GM18517 (cell line): ENCODE measurements around the gene TRAPPC14.

Experiments used
- ATAC-seq: cut with Tn5 transposase; IDR thresholded peaks from one replicate; pipeline ENCODE4 v1.9.1; 2021; ENCODE audit warnings: mild to moderate bottlenecking, moderate library complexity; ENCODE audit not compliant: unreplicated experiment

TRAPPC14 gene

DNA sequence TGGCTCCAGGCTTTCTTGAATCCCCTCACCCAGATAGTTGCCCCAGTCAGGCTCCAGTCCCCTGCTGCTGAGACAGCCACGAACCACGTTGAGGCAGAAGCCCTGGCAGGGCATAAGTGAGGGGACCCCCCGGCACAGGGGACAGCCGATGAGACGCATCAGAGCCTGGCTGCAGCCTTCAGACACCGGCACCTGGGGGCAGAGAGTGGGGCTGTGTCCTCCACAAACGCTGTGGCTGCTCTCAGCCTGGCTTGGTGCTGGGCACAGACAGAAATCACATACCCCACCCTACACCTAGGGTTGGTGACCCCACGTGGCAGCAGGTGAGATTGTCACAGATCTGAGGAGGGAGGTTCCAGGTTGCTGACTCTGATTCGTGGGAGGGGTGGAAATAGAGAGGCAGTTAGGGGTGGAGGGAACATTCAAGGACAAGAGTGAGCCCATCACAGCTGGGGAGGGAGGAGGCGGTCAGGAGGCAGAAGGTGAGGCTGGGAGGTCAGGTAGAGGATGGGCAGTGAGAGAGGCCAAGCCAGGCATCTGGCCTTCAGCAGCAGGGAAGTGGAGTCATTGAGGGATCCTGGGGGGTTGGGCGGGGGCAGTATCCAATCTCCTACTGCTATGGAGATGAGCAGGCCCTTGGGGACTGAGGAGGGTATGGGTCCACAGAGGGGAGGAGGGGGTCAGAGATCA, 15.4 kb upstream of the TRAPPC14 start:
- no peak for ATAC-seq

DNA sequence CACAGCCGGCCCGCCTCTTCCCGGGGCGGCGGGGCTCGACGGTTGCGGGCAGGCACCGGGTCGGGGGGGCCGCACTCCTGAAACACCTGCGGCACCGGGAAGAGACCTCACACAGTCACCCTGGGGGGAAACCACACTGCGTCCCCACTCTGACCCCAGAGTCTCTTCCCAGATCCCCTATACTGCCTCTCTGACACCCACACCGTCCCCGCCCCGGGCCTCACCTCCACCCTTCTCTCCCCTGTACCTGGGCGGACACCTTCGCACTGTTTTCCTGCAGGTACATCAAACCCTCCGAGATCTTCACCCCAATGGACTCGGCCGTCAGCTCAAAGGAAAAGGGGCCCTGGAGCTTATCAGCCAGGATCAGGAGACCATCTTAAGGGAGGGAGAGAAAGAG, 13.3 kb upstream of the TRAPPC14 start:
- no peak for ATAC-seq

DNA sequence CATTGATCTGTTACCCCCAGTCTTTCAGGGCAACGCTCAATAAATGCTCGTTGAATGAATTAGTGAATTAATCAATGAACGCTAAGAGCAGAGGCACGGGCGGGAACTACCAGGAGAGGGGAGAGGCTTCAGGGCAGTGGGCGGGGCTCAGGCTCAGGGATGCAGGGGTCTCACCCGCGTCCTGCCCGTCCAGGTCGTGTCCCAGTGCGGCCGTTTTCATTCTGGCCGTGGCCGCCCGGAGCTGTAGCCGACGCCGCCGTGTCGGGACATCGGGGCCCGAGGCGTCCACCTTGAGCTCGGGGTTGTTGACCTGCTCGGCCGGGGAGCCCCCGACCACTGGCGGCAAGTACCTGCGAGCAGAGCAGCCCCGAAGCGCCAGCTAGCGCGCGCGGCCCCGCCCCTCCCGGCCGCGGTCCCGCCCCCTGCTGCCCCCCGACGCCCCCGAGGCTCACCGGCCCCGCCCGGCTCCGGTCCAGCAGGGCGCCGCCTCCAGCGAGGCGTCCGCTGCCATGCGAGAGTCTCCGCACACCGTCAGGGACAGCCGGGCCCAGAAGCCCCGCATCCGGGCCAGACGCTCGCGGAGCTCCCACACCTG, 12.7 kb upstream of the TRAPPC14 start:
- ATAC-seq: no peak

DNA sequence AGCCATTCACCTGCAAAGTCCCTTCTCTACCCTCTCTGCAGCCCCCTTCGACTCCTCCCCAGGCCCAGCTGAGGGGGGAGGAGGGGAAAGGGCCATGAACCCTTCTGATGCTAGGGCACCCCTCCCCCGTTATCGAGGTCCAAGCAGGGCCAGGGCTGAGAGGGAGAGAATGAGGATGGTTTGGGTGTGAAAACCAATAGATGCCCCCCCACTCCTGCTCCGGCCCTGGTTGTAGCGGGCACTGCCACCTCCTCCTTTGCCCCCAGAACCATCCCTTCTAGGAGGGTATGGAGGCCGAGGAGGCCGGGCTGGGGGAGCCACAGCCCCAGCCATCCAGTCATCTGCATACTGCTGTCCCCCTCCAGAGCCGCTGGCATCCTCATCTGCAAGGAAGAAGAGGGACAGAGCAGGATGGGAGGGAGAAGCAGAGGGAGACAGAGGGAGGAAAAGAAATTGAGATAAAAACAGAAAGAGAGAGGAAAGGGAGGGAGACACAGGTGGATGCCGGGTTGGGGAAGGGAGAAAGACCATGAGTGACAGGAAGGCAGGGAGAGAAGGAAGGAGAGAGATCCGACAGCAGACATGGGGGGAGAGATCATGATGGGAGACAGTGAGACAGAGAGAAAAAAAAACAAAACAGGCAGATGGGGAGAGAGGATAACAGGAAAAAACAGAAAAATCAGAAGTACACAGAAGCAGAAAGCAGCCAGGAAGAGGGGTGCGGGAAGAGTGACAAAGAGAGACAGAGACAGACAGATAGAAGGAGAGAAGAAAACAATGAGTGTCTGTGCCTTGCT, 11.8 kb upstream of the TRAPPC14 start:
- ATAC-seq: no peak

DNA sequence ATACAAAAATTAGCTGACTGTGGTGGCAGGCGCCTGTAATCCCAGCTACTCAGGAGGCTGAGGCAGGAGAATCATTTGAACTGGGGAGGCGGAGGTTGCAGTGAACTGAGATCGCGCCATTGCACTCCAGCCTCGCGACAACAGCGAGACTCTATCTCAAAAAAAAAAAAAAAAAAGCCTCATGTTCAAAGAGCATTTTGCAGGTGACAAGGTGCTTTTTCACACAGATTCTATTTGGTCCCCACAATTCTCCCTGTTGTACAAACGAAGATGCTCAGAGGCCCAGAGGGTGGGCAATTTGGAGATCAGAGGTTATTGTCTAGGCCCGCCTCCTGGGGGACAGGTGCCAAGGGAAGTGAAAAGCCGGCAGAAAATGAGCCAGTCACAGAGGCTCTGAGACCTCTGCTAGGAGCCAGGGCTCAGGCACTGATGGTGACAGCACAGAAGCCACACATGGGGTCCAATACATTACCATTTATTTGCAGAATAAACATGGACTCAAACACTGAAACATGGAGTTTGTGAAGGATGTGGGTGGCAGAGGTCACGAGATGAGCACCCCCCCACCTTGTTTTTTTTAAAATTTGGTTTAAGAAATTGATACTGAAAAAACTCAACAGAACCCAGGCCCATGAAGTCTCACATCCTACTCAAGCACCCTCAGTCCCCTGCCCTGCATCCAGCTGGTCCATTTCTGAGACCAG, 10.8 kb upstream of the TRAPPC14 start:
- no peak for ATAC-seq

DNA sequence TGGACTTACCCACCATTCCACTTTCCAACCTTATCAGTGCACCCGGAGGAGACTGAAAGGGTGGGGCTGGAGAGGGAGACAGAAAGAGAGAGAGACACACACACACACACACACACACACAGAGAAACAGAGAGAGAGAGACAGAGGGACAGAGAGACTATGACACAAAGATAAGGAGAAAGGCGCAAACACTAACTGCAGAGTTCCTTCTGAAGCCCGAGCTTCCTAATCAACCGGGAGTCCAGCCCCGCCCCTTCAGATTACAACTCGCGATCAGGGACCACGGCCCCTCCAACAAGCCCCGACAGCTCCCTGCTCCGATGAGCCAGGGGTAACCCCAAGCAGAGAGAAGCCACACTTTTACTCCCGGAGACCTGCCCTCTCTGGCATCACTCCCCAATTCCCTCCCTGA, 9.4 kb upstream of the TRAPPC14 start:
- no peak for ATAC-seq

DNA sequence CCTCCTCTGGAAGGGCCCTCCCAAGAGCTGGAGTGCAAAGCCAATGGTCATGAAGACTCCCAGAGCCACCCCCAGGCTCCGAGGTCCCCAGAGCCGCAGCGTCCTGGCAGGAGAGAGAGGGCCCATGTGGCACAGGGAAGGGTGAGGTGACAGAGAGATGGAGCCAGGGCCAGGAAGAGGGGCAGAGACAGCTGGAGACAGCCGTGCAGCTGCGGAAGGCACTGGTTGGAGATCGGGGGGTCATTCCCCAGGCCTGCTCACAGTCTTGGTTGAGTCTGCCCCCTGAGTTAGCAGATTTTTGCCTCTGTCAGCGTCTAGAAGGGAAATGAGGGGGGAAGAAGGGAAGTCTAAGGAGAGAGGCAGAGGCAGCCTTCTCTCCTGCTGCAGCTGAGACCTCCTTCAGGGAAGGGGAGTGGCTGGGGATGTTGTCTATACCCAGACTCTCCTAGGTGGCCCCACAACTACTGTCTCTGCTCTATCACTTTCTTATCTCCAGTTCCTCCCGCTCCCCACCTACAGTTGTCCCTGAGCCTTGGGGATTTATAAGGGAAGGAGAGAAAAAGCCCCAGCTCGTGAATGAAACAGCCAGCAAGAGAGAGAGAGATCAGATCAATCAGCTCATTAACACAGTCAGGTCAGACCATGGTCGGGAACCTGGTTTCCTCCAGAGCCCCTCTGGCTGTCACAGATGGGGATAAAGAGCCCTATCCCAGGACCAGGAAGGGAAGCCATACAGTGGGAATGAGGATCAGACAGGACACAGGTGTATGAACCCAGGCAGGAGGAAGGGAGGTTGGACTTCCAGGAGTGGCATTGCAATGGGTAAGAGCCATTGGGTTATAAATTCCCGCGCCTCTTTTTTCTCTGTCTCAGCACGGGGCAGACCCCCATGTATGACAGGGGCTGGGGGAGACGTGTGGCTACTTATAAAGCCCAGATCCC, 8.7 kb upstream of the TRAPPC14 start:
- no peak for ATAC-seq

DNA sequence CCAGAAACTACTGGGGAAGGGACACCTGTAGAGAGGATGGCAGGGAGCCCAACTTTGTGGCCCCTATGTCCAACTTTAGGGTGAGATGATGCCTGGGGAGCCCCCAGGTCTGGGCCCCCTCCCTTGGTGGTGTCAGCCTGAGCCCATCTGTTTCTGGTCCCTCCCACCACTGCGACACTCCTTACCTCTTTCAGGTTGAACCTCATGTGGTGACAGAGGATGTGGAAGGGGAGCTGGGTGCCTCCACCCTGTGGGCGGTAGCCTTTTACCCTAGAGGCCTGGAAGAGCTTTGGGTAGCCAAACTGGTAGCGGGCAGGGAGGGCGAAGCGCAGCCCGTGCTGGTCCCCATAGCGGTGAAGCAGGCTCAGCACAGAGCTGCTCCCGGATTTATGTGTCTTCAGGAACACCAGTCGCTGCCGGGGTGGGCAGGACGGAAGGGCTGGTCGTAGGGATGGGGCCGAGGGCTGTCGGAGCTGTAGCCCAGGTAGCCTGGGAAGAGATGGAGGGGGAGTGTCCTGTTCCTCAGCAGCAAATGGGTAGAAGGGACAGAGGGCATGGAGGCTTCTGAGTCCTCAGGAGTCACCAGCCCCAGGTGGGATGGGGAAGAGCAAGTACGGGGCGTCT, 7.9 kb upstream of the TRAPPC14 start:
- no peak for ATAC-seq

DNA sequence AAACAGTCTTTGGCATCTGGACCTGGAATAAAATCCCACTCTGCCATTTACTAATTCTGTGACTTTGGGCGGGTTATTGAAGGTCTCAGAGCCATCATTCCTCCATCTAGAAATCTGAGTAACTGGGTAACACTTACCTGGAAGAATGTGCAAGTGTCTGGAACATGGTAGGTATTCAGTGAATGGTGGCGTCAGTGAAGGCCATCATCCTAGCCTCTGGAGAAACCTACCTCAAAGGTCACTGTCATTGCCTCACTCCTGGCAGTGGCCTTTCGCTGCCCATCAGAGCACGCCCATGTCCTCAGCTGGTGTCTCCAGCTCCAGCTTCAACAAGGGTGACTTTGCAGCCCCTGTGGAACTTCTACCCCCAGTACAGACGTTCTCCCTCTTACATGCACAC, 5.3 kb upstream of the TRAPPC14 start:
- ATAC-seq: no peak

DNA sequence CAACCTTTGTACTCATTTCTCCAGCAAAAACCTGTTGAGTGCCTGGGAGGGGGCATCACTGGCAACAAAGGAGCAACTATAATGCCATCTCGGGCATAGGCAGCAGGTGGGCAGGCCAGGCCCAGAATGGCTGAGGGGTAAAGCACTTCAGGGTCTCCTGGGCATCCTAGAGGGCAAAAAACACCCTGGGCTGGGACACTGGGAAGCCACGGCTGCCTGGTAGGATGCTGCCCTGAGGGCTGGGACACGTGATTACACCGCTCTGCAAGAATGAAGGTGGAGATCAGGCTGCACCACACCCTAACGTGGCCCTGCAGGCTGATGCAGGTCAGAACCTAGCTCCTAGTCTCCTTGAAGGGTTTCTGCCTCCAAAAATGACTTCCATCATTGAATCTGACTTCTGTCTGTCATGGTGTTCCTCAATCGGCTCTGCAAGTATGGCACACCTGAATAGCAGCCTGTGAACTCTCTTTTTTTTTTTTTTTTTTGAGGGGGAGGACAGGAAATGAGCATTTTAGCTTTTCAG, 4.5 kb upstream of the TRAPPC14 start:
- ATAC-seq: no peak

DNA sequence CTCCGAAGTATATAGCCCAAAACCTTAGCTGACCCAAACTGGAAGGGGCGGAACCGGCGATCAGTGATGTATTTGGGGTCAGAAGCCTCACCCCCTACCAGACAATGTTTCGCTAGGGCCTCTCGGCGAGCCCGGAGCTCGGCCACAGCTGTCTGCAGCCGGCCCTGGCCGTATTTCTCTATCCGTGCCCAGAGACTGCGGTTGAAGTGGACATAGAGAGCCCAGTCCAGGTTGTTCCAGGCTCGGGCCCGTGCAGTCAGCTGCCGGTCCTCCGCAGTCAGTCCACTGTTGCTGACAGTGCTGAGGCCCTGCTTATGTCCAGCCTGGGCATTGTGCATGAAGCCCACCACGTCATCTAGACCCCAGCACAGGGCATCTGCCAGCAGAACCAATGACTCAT, 1.5 kb upstream of the TRAPPC14 start:
- ATAC-seq: no peak

DNA sequence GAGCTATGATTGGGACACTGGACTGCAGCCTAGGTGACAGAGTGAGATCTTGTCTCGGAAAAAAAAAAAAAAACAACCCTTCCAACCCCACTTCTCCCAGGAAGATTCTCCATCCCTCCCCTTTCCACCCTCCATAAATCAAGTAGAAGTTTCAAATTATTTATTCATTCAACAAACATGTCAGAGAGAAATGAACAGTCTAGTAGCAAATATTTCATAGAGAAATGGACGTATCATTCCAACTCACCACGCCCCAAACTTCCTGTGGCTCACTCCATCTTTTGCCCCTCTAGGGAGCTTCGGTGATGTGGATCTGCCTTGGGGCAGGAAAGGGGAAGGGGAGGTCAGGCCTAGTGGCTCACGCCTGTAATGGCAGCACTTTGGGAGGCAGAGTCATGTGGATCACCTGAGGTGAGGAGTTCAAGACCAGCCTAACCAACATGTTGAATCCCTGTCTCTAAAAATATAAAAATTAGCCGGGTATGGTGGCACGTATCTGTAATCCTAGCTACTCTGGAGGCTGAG, 638 bp upstream of the TRAPPC14 start:
- no peak for ATAC-seq

DNA sequence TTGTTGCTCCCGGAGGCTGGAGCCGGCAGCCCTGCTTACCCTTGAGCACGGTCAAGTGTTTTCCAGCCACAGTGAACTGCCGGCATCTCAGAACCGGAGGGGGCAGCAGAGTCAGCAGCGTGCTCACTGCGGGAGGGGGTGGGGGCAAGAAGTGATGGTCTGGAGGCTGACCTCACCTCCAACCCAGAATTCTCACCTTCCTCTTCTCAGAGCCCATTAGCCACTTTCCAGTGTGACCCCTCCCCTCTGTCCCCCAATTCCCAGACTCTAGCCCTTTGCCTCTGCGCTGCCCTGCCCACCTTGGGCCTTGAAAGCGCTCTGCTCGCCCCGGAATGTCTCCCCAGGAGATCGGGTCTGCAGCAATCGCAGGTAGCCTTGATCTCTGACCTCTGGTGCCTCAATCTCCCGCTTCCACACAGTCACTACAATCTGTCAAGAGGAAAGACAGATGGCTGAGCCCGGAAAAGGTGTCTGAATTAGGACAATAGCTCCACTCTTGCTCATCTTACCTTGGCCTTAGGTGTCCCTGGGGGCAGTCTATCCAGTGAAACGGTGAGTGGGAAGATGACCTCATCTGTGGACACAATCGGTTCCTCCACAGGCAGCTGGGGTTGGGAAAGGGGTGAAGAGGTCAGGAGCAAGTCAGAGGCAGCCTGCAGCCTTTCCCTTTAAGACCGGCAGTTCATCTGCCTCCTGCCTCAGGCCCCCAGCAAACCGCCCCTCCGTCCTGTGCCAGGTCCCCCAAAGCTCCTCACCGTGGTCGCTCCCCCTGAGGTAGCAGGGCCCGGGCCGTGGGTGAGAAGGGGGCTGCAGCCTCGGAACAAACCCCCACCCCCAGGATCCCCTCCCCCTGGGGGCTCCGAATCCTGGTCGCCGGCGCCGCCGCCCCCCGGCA, 942 bp downstream of the TRAPPC14 start:
- ATAC-seq: no peak

DNA sequence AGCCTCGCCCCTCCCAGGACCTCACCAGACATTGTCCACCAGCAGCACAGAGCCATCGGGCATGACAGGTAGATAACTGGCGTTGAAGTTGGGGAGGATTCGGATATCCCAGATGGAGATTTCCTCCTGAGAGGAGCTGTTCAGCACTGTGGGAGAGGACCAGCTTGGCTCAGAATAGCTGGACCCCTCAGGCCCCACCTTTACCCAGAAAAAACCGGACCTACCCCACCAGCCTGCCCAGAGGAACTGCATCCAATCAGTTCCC, 1.5 kb downstream of the TRAPPC14 start:
- ATAC-seq: no peak

DNA sequence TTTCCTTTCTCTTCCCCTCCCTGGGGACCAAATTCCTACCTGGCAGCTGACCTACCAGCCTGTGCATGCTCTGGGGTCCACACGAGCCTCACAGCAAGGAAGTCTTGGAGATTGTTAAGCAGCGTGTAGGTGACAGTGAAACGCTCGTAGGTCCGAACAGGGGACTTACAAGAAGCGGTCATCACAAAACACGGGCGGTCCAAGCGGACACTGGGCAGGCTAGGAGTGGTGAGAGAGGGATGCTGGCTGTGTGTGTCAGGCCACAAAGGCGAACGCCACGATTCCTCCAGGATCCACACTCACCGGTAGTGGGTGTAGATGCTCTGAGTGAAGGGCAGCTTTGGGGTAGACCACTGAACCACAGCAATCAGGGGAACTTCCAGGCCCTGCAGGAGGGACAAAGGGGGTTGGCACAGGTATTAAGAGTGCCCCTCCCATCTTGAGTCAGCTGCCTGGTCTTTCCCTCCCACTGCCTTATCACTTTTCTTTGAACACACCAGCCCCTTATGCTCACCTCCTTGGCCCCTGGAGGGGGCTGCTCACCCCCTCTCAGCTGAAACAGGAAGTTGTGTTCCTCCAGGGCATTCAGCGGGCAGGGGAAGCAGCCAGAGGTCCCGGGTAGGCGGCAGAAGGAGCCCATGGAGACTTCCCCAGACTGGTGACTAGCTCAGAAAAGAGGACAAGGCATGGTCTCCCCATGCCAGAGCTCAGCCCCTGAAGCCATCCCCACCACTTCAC, 2.0 kb downstream of the TRAPPC14 start:
- ATAC-seq: no peak

DNA sequence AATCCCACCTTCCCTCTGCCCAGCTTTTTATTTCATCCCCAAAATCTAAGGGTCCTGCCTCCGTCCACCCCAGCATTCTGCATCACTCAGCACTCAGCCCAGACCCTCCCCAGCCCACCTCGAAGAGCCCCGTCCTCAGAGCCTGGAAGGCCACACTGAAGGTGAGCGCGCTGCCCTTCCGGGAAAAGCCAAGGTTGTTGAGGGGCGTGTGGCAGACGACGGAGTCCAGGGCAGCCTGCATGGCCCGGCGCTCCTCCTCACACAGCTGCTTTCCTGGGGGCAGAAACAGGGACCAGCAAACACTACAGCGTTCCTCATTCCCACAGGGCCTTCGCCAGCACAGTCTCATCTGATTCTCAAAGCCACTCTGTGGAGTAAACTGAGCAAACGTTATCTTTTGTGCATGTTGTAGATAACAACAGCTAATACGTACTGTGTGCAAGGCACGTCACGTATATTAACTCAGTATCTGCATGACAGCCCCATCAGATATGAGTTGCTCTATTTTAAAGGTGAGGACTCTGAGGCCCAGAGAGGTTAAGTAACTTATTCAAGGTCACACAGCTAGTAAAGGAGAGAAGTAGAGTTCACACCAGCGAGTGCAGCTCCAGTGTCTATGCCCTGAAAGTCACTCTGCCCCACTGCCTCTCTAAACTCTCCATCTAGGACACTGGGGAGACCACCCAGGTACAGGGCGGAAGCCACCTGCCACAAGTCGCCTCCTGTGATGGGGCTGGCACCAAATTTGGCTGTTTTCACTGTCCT, 2.8 kb downstream of the TRAPPC14 start:
- ATAC-seq: no peak
